CD4-positive, alpha-beta T cell (primary cell): ENCODE measurements around the gene BCL2L11. TPM values are rescaled to one million over a fixed set of nuclear protein-coding genes. Genes with fewer than 3 reads are reported as not detected.

ENCODE experiments used
- ATAC-seq: fragments of 200-7000 bp; cut with Tn5 transposase; one replicate; pipeline ENCODE4 v1.10.0; 2022; ENCODE audit warnings: mild to moderate bottlenecking; ENCODE audit not compliant: poor library complexity
- CTCF ChIA-PET: fragments of 350-600 bp; sonication (Branson Sonifier 250); formaldehyde crosslinking; loops from one replicate; lab custom pipeline; 2021; ENCODE audit warnings: antibody characterized with exemption, inconsistent platforms; lab: Charles Lee
- POLR2A ChIA-PET: fragments of 350-600 bp; sonication (Branson Sonifier 250); formaldehyde crosslinking; loops from one replicate; lab custom pipeline; 2021; ENCODE audit warnings: antibody characterized with exemption, inconsistent platforms; lab: Charles Lee
- DNase-seq, 14 experiments: peaks; one replicate each; pipeline ENCODE4 v3.0.0-alpha.2; 2013 to 2020; ENCODE audit warnings: mixed read lengths in 2 of 14
- H3K27ac ChIP-seq, 2 donors: one replicate each; pipeline versions ENCODE4 v1.5.1 to v1.7.0; 2013; ENCODE audit warnings: low read length in 2 of 2, low read depth in 1 of 2, mild to moderate bottlenecking in 1 of 2
- H3K27me3 ChIP-seq, 2 experiments: 1 replicate in 1 of 2; 2 replicates in 1 of 2; pipeline versions ENCODE4 v1.6.1 to v1.7.0; 2013; ENCODE audit warnings: low read length in 2 of 2, control low read depth in 1 of 2, mild to moderate bottlenecking in 1 of 2, moderate library complexity in 1 of 2; ENCODE audit not compliant: insufficient read depth in 2 of 2, control insufficient read depth in 1 of 2
- H3K36me3 ChIP-seq: one replicate; pipeline ENCODE4 v1.6.1; 2013; ENCODE audit warnings: low read length, control low read depth; ENCODE audit not compliant: insufficient read depth
- H3K4me1 ChIP-seq: one replicate; pipeline ENCODE4 v1.6.1; 2013; ENCODE audit warnings: low read length, control low read depth; ENCODE audit not compliant: insufficient read depth
- H3K4me3 ChIP-seq: one replicate; pipeline ENCODE4 v1.5.1; 2013; ENCODE audit warnings: mild to moderate bottlenecking, low read length, moderate library complexity
- H3K9me3 ChIP-seq, 2 experiments: 1 replicate in 1 of 2; 2 replicates in 1 of 2; pipeline versions ENCODE4 v1.6.1 to v1.7.0; 2013; ENCODE audit warnings: low read length in 2 of 2, mild to moderate bottlenecking in 2 of 2, control low read depth in 1 of 2, moderate library complexity in 1 of 2; ENCODE audit not compliant: control insufficient read depth in 1 of 2, insufficient read depth in 1 of 2
- H3K27ac Mint-ChIP-seq: one replicate; pipeline ENCODE4 v1.8.0; 2020; ENCODE audit warnings: mixed read lengths
- H3K27me3 Mint-ChIP-seq: one replicate; pipeline ENCODE4 v1.8.0; 2021; ENCODE audit warnings: mixed read lengths
- H3K36me3 Mint-ChIP-seq: one replicate; pipeline ENCODE4 v1.8.0; 2021; ENCODE audit warnings: low read depth, mixed read lengths
- H3K4me1 Mint-ChIP-seq: one replicate; pipeline ENCODE4 v1.8.0; 2021; ENCODE audit warnings: low read depth, mixed read lengths
- H3K4me3 Mint-ChIP-seq: one replicate; pipeline ENCODE4 v1.8.0; 2020; ENCODE audit warnings: mild to moderate bottlenecking, mixed read lengths
- H3K9me3 Mint-ChIP-seq: one replicate; pipeline ENCODE4 v1.8.0; 2020; ENCODE audit warnings: mixed read lengths
- intact Hi-C, 2 experiments: fragments of 100-400 bp; cut with DNase I in 1 of 2; cut with micrococcal nuclease in 1 of 2; formaldehyde crosslinking; loops; one replicate each; pipeline versions ENCODE4 v1.15.1 to v1.9.0; 2023 to 2025; cut with DNase I, micrococcal nuclease
- total RNA-seq, 174 experiments: library from RNA in 2 of 174; stranded (reverse) in 2 of 174; gene quantifications; one replicate each; pipeline ENCODE4 v1.2.3 and lab custom pipeline; 2021 to 2026
- TF ChIP-seq, protein P1 (sequence below): fragments of 200-600 bp; IDR thresholded peaks from one replicate; pipeline ENCODE4 v1.8.0; 2022; ENCODE audit warnings: antibody characterized with exemption, mild to moderate bottlenecking

Gene BCL2L11
- total RNA-seq, 2 experiments from 2014 or later: 48.6 to 50.1 TPM

DNA sequence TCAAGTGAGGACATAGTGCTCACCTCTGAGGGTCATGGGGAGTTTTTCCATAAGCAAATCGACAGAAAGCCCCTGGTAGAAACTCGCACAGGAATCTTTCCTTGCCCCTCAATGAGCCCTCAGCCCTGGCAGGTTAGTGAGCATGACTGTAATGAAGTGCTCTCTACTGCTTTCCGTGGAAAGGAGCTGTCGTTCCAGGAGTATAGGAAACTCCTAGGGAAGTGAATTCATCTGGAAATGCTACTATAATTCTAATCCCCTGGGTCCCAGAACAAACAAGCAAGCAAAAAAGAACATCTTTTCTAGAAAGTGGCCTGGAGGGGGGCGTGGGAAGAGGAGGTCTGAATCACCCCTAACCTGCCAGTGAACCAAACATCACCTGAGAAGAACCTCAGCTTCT lies 18.1 kb downstream of the BCL2L11 start:
- no peaks in the 10 kb centered on the region for H3K9me3 Mint-ChIP-seq
- ATAC-seq: no peak
- H3K4me1 ChIP-seq: peaks cover 7% of the 10 kb centered on the region
- peaks cover 6% of the 10 kb centered on the region for H3K36me3 ChIP-seq
- H3K36me3 Mint-ChIP-seq: peaks cover 58% of the 10 kb centered on the region
- no peak overlapping the region for H3K27ac Mint-ChIP-seq
- DNase-seq: no peak
- no peaks in the 10 kb centered on the region for H3K27me3 ChIP-seq
- TF ChIP-seq, protein P1, sequence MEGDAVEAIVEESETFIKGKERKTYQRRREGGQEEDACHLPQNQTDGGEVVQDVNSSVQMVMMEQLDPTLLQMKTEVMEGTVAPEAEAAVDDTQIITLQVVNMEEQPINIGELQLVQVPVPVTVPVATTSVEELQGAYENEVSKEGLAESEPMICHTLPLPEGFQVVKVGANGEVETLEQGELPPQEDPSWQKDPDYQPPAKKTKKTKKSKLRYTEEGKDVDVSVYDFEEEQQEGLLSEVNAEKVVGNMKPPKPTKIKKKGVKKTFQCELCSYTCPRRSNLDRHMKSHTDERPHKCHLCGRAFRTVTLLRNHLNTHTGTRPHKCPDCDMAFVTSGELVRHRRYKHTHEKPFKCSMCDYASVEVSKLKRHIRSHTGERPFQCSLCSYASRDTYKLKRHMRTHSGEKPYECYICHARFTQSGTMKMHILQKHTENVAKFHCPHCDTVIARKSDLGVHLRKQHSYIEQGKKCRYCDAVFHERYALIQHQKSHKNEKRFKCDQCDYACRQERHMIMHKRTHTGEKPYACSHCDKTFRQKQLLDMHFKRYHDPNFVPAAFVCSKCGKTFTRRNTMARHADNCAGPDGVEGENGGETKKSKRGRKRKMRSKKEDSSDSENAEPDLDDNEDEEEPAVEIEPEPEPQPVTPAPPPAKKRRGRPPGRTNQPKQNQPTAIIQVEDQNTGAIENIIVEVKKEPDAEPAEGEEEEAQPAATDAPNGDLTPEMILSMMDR: no peak
- POLR2A ChIA-PET: no interaction called here
- H3K27ac ChIP-seq: no peak overlapping the region
- H3K4me1 Mint-ChIP-seq: peaks cover 34% of the 10 kb centered on the region
- H3K9me3 ChIP-seq: no peaks in the 10 kb centered on the region
- H3K27me3 Mint-ChIP-seq: no peaks in the 10 kb centered on the region
- CTCF ChIA-PET: no interaction called here
- H3K4me3 Mint-ChIP-seq: no peak overlapping the region
- no peak overlapping the region for H3K4me3 ChIP-seq
- intact Hi-C loops: no loop called here

DNA sequence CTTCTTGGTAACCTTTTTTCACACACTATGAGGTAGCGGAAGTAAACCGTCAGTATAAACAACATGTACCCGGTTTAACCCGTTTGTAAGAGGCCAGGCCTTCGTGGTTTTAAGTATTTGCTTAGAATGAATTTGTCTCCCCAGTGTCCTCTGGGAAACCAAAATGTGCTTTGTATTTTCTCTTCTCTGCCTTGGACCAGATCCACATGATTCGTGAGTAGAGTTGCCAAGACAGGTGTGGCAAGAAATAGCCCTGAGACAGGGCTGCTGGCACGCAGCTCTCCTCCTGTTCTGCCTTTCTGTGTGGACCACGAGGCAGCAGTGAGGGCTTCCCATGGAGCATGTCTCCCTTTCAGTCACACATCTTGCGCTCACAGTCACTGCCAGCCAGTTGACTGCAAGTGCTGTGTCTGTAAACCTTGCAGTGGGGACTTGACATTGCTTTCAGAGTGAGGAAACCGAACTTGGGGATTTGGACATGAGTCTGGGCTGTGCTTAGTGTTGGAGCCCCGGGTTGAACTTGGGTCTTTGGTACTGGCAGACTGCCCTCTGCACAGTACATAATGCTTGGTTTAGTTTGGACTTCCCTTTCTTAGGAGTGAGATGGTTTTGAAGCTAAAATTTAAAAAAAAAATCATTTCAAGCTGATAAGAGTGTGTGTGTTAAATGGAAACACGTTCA lies 19.1 kb downstream of the BCL2L11 start:
- Histone ChIP-seq H3K4me3 (no peak overlapping the region), H3K9me3 (no peaks in the 10 kb centered on the region), H3K27ac (no peak overlapping the region), H3K4me1 (peaks cover 7% of the 10 kb centered on the region), H3K36me3 (peaks cover 6% of the 10 kb centered on the region), H3K27me3 (no peaks in the 10 kb centered on the region)
- H3K9me3 Mint-ChIP-seq: no peaks in the 10 kb centered on the region
- peaks cover 54% of the 10 kb centered on the region for H3K36me3 Mint-ChIP-seq
- TF ChIP-seq, protein P1: no peak
- CTCF ChIA-PET: no interaction called here
- POLR2A ChIA-PET: no interaction called here
- H3K27me3 Mint-ChIP-seq: no peaks in the 10 kb centered on the region
- H3K4me1 Mint-ChIP-seq: peaks cover 25% of the 10 kb centered on the region
- intact Hi-C loops: no loop called here
- ATAC-seq: no peak
- no peak overlapping the region for H3K4me3 Mint-ChIP-seq
- H3K27ac Mint-ChIP-seq: no peak overlapping the region
- DNase-seq: no peak

DNA sequence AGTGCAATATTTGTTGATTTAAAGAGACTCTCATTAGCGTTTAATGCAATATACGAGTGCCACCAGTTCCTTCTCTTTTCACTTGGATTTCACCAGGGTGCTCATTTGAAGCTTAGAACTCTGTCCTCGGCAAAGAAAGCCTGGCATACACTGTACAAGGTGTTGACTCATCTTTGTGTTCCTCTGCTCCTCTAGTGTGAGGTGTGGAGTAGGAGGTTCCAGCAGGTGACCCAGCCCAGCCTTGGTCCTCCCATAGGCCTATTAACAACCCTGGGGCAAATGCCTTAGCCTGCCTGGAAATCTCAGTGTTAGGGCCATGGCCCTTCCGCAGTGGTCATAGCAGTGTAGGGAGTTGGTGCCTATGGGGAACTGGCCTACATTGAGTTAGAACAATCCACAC lies 20.1 kb downstream of the BCL2L11 start:
- Histone ChIP-seq H3K27me3 (no peaks in the 10 kb centered on the region), H3K27ac (no peak overlapping the region), H3K4me1 (peaks cover under 1% of the 10 kb centered on the region), H3K36me3 (peaks cover 6% of the 10 kb centered on the region), H3K4me3 (no peak overlapping the region), H3K9me3 (no peaks in the 10 kb centered on the region)
- TF ChIP-seq, protein P1: no peak
- H3K36me3 Mint-ChIP-seq: peaks cover 54% of the 10 kb centered on the region
- no peaks in the 10 kb centered on the region for H3K27me3 Mint-ChIP-seq
- no peak overlapping the region for H3K4me3 Mint-ChIP-seq
- H3K4me1 Mint-ChIP-seq: peaks cover 18% of the 10 kb centered on the region
- H3K27ac Mint-ChIP-seq: no peak overlapping the region
- no peaks in the 10 kb centered on the region for H3K9me3 Mint-ChIP-seq
- ChIA-PET CTCF (no interaction called here), POLR2A (no interaction called here)
- ATAC-seq (no peak), DNase-seq (no peak)
- intact Hi-C loops: no loop called here
